SK-N-DZ (cell line): ENCODE measurements around the gene DOC2B.

Source experiments
- DNase-seq: peaks from one replicate; pipeline ENCODE4 v3.0.0-alpha.2; 2015; ENCODE audit warnings: low spot score

Gene DOC2B

DNA sequence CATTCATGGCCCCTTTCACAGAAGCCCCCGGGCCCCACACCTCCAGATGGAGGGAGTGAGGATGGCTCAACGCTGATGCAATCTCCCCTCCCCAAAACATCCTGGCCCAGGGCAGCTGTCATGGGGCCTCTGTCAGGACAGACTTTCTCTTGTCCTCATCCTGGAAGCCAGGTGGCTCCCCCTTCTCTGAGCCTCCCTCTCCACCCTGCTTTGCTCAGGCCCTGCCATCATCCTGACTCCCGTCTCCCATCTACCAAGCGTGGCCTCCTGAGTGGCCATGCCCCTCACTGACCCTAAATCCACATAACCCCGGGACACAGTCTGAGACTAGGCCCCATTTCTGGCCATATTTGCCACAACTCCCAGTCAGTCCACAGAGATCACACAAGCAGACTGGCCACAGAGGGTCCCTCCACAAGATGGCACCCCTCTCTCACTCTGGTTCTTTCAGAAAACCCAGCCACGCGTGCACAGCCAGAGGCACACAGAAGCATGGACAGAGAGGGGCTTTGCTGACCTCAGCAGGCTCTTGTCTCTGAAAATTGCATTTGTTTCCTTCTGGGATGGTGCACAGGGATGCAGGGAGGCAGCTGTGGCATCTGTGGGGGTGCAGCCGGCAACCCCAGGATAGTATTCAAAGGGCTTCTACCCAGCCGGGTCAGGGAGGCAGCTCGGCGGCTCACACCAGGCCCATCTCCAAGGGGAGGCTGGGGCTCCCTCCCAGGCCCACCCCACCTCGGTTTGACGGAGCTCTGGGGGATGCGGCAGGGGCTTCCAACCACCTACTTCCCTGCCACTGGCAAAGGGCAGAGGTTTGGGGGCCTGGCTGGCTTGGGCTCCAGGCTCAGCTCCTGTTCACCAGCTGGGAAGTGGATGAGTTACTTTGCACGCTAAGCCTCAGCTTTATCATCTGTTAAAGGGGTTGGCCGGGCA, 16.9 kb downstream of the DOC2B start:
- peak; percentile 82 for DNase-seq

DNA sequence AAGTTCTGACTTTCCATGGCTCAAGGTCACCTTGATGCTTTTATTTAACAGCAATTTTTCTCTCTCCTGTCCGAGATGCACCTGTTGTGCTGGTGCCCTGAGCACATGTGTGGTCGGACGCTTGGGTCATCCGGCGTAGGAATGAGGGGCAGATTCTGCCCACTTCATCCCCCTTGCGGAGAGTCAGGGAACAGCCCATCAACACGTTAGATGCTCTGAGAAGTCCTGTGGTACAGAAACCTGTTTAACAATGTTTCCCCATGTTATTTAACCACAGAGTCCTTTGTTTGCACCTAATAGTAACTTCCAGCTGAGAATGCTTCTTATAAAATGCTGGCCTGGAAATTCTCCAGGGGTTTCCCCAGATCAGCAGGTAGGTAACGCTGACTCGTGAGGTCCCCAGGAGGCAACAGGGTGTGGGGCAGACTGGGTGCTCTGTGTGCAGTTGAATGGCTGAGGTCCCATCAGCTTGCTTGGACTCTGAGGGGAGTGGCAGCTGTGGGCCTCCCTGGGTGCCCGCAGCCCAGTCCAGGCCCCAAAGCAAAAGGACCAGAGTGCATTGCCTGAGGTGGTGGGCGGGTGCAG, 17.8 kb downstream of the DOC2B start:
- DNase-seq, result no peak

DNA sequence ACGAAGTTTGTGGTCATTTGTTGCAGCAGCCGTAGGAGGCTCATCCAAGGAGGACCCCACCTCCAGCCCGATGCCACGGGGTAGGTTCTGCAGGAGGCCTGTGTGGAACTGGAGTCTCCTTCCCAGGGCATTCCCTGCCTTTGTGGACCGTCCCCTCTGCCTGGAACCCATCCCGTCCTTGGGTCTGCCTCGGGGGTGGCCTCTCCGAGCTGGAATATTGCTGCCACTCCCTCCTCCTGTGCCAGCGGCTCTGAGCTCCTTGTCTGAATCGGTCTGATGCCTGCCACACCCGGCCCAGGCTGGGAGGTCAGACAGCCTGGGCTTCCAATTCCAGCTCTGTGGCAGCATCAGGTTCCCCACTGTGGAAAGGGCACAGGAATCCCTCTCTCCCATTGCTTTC, 18.8 kb downstream of the DOC2B start:
- DNase-seq, result no peak

DNA sequence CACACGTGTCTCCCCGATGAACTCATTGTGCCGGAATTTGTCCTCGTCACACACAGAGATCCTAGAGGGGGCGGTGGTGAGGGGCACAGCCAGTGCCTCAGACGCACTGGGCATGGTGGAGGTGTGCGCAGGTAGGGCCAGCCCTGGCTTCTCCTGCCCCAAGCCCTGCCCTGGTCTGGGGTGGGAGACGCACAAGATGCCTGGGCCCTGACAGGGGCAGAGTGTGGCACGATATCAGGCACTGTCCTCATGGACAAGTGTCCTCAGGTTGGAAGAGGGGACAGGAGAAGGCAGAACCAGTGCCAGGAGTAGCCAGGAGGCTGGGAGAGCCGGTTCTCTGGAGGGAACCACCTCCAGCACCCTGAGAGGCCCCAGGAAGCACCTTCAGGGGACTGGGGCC, 20.0 kb downstream of the DOC2B start:
- DNase-seq, result no peak

DNA sequence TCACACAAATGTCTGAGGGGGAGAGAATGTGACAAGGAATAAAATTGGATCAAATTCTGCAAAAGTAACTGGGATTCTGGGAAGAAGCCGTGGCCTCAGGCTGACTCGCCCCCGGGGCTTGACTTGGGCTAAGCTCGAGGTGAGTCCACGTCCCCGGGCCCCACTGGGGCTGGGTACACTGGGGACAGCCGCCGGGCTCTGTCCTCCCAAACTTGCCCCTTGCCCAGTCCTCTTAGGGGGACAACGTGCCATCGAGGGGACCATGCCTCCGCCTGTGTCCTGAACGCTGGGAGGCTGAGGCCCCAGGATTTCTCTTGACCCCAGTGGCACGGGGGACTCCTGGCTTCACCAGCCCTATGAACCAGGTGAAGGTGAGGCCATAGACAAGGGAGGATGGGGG, 21.1 kb downstream of the DOC2B start:
- no peak for DNase-seq

DNA sequence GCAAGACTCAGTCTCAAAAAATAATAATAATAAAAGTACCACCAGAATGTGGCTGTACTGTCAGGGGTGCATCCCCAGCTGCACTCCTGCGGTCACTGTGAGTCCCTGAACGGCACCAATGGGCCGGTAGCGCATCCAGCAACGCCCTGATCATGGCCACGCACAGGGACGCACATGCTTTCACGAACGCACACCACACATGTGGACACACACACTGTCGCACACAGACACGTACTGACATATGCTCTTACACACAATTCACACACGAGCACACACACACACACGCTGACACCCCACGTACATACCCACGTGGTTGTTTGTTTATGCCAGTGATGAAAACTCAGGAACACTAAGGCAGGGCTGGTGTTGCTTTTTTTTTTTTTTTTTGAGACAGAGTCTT, 21.8 kb downstream of the DOC2B start:
- DNase-seq, result no peak

DNA sequence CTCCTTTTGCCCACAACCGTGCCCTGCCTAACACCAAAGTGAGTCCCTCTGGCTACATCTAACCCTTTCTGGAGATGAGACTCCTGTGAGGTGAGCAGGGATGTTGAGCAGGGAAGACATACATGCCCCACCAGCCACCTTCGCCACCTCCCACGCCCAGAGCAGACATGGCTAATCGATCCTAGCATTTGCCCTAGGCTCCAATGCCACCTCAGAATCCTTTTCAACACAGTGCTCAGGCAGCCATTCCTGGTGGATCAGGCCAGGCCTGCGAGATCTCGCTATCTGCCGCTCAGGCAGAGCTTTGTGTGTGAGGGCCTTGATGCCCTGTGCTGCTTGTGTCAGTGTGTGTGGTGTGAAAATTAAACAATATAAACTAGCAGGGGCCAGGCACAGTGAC, 23.1 kb downstream of the DOC2B start:
- DNase-seq, result no peak

DNA sequence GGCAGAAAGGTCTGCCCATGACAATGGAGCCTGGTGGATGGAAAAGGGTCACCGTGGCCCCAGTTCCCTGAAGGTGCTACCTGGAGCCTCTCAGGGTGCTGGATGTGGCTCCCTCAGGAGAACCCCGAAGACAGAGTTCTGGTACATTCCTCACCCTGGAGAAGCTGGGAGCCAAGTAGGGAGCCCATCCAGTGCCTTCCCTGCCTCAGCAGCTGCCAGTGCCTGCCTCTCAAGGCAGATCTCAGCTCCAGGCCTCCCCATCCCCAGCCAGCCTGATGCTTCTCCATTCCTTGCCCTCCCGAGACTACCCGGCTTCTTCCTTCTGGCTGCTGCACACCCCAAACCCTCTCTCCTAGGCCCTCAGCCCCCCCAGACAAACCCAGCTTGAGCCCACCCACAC, 23.5 kb downstream of the DOC2B start:
- DNase-seq, result no peak

DNA sequence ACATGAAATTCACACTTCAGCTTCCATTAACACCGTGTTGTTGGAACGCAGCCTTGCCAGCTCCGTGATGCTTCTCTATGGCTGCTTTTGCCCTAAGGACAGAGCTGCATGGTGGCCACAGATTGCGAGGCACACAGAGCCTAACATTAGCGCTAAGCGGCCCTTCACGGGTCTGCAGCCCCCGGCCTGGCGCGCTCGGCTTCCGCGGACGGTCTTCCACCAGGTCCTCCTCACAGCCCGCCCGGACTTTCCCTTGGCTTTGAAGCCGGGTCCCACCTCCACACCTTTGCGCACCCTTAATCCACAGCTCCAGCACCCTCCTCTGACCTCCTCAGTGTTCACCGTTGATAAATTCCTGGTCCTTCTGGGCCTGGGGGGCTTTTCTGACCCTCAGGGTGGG, 24.5 kb downstream of the DOC2B start:
- no peak for DNase-seq

DNA sequence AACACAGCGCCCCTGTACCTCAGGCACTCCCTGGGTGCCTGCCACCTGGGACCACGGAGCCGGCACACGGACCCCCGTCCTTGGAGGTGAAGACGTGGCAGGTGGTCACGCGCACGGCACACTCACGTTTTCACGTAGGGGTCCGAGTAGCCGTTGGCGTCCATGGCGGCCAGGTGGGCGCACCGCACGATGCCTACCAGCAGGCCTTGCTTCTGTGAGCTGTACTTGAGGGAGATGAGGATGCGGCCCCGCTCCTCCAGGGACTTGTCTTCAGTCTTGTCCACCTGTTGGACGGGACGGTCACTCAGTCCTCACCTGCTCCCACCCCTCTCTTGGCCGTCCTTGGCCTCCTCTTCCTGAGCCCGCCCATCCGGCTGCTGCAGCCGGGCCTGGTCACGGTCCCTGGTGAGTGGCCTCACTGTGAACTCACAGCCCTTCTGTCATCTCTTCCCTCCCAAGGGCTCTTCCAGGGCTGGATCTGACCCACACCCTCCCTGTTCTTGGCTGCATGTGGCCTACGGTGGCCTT, 25.3 kb downstream of the DOC2B start:
- DNase-seq, result no peak

DNA sequence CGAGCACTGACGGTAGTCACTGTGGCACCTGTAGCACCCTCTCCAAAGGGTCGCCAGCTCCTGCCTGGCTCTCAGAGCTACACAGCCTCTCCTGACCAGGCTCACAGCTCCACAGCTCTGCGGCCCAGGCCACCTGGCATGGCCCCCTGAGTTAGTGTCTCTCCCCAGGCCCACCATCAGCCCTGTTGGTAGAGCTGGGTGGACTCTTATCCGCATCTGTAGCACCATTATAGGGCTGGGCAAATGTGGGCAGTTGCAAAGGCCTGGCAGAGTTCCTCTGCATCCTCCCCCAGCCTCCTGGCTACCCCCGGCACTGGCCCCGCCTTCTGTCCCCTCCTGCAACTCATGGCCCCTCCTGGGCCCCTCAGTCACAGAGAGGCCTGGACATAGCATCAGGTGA, 25.9 kb downstream of the DOC2B start:
- DNase-seq, result no peak

DNA sequence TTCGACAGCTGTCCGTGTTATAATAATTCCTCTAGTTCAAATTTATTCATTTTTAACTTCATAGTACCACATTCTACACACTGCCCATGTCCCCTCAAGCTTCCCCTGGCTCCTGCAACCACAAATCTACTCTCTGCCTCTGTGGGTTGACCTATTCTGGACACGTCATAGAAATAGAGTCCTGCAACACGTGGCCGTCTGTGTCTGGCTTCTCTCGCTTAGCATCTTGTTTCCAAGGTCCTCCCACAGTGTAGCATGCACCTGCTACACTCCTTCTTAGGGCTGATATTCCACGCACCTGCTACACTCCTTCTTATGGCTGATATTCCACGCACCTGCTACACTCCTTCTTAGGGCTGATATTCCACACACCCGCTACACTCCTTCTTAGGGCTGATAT, 27.6 kb downstream of the DOC2B start:
- DNase-seq, result no peak

DNA sequence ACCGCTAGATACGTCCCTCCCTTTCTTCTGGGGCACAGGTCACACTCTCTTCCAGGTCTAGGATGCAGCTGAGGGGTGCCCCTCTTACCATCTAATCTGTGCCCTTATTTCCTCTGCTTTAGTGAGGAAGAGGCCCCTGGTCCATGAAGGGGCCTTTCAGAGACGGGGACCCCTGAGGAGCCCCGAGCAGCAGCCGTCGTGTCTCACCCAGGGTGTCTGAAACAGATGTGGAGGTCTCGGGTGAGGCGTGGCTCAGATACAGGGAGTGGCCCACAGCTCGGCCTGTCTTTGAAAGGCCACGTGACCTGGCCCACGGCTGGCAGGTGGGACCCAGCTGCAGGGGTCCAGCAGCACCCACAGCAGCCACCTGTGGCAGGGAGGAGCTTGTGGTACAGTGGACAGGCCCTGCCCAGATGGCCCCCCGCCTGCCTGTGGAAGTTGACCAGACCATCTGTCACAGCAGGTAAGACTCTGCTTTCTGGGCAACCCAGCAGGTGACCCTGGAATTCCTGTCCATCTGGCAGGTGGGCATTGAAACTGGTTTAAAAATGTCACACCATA, 28.5 kb downstream of the DOC2B start:
- DNase-seq, result no peak

DNA sequence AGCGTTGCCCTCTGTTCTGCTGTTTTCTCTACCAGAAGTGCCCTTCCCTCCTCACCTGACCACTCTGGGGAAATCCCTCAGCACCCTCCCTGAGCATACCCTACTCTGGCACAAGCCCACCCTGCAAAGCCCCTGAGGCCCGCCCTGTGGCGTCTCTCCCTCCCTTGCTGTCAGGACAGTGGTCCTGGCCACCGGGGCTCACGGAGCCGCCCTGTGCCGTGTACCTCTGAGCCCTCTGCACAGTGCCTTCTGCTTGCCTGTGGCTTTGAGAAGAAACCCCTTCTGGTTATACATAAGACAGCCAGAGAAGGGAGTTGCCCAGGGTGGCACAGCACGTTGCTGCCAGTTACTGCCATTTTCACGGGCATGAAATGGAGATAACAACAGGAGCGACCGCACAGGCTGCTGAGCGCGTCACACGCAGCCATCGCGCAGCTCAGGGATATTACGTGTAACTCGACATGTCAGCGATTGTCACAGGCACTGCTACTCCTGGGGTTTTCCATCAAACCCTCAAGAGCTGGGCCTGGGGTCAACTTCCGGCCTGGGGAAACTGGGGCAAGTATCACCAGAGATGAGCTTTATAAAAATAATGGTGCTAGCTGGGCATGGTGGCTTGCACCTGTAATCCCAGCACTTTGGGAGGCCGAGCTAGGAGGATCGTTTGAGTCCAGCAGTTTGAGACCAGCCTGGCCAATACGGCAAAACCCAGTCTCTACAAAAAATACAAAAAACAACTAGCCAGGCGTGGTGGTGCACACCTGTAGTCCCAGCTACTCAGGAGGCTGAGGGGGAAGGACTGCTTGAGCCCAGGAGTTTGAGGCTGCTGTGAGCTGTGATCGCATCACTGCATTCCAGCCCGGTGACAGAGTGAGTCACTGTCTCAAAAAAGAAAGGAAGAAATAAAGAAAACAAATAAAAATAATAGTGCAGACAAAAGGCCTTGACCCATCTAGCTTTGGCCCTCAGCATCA, 29.3 kb downstream of the DOC2B start:
- DNase-seq, result no peak

DNA sequence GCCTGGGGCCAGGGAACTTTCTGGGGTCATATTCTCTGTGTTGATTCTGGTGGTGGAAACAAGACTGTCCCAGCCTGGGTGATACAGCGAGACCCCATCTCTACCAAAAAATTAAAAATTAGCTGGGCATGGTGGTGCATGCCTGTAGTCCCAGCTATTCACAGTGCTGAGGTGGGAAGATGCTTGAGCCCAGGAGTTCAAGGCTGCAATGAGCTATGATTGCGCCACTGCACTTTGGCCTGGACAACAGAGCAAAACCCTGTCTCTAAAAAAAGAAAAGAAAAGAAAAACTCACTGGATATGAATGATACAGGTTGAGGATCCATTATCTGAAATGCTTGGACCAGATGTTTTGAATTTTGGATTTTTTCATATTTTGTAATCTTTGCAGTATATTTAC, 30.4 kb downstream of the DOC2B start:
- DNase-seq, result no peak

DNA sequence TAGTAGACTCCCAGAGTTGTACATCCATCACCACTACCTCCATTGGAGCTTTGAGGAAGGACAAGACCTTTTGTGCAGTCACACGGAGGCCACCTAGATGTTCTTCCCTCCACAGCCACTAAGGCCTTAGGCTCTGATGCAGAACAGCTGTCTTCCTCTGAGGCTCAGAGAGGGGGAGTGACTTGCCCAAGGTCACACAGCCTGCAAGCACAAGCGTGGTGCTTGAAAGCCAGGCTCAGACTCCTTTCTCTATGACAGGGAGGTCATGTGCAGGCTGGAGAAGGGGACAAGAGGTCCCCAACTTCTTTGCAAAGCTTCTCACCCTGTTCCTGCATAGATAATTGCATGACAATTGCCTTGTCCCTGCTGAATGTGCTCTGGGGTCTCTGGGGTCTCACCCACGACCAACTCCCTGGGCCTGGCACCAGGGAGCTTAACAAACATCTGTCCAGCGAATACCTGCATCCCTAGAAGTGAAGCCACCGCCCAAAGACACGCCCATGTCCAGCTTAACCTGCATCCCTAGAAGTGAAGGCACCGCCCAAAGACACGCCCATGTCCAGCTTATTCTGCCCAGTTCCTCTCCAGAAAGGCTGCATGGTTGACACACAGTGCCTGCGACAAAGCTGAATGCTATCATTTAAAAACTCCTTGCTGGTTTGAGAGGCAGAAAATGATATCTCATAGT, 31.4 kb downstream of the DOC2B start:
- no peak for DNase-seq

DNA sequence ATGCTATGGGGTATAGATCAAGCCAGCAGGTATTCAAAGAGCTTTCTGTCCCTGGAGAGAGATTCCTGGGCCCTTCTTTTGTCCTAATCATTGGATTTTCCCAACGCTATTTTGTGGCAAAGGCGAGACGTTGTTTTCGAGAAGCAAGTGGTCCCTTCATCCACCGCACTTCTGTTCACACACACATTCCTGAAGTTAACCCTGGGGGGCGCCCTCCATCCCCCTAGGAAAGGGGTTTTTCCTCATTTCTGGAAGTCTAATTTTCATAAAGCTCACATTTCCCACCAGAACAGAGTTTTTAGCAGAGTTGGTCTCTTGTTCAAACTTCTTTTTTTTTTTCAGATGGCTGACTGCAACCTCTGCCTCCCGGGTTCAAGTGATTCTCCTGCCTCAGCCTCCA, 32.2 kb downstream of the DOC2B start:
- DNase-seq, result no peak

DNA sequence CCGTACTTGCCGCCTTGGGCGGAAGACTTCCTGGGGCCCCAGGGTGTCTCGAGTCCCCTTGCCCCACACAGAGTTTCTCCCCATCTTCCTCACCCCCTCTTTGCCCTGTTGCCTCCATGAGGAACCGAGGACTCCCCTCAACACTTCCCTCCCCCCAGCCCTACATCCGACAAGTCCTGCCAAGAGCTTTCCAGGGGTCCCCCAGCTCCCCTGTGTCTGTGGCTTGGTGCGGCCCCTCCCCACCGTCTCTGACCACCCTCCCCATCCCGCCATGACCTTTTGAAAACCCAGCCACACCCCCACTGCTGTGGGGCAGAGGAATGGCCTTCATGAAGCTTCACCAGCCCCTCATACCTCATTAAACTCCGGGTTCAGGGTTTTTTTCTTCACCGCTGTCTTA, 32.7 kb downstream of the DOC2B start:
- DNase-seq, result no peak

DNA sequence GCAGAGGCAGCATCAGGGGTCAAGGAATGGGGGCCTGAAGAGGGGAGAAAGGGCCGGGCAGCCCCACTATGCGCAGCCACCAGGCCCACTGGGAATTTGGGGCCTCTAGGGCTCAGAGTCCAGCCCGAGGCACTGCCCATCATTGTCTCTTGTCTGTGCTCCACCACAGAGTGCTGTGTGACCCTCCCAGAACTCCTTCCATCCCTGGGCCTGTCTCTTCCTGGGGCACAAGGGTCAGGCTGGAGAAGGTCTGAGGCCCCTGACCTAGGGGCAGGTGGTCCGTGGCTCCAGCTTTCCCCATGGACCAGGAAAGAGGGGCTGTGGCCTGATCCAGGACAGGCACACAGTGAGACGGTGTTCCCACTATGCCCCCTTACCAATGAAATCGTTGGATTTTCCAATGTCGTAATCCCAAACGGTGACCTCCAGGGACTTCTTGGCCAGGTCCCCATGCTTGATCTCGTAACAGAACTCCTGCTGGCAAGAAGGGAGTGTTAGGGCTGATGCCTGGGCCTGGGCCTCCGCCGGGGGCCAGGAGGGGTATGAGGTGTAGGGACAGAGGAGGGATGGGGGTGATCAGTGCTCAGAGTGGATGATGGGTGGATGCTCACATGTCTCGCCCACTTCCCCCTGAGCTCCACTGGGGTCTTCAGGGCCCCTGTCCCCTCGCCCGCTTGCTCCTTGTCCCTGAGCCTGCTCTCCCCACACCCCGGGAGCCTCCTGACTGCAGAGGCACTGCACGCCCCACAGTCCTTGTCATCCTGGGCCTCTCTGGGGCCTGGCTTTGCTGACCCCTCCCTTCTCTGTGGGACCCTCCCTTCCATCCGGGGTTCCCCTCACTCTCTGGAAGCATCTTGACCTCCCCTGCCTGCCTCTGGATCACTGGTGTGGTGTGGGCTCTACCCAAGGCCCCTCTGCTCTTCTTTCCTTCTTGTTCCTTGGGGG, 33.4 kb downstream of the DOC2B start:
- DNase-seq, result no peak
